Stimulated activated naive CD4-positive, alpha-beta T cell (primary cell): ENCODE results near the gene CREB3L2.

Source experiments
- DNase-seq, 6 experiments: peaks; one replicate each; lab custom pipeline; 2025; lab: John Stamatoyannopoulos, UW

Gene CREB3L2

DNA sequence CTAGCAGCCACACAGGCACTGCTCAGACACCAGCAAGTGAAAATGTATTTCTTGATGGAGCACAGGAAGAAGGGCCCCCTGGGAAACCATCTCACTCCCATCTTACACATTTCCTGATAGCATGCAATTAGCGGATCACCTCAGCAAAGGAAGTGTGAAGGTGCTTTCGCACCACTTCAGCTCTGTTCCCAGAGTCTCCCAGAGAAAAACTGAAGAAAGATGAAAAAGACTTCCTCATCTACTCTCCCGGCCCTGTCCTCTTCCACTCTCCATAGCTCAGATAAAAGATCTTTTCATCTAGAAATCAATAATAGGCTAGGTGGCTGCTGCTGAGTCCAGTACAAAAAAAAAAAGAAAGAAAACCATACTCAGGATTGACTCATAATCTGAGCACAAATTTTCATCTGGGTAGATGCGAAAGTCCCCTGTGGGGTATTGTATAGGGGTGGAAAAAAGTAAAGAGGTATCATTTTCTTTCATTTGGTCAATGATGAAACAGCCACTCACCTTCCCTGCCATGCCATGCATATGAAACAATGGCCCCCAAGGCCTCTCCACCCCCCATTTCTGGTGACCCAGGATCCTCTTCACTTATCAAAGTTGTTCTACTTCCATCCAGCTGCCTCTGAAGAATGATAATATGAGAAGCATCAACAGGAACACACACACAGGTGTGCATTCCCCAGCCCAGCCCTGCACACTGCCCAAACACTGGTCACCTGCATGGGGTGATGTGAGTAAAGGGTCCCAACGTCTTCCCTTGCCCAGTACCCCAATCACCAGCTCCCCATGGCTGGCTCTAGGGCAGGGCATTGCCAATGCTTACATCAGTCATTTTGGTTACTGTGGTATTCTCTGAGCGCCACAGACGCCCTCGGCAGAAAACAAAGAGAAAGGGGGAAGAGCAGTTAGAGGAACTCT lies 106.3 kb downstream of the CREB3L2 start:
- no peak for DNase-seq

DNA sequence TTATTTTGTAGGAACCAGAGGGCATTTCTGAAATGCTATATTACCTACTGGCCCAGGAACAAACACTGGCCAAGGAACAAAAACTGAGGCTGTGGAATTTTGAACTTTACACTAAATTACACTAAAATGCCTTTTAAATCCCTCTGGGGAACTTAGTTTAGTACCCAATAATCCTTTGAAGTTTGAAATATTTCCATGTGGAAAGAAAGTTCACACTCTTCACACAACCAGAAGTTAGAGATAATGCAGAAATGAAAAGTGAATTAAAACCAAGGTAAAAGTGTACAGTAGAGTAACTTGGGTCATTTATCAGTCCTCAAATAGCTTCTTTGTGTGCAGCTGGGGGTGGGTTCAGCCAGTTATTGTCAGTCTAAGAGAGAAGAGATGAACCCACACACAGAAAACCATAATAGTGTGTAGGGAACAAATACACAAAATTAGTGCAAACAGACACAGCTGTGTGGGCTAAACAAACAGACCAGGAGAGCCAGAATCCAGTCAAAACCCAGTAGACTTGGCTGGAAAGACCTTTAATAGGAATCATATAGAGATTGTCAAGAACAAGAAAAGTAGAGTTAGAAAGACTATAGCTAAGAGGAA lies 108.6 kb downstream of the CREB3L2 start:
- DNase-seq, result no peak

DNA sequence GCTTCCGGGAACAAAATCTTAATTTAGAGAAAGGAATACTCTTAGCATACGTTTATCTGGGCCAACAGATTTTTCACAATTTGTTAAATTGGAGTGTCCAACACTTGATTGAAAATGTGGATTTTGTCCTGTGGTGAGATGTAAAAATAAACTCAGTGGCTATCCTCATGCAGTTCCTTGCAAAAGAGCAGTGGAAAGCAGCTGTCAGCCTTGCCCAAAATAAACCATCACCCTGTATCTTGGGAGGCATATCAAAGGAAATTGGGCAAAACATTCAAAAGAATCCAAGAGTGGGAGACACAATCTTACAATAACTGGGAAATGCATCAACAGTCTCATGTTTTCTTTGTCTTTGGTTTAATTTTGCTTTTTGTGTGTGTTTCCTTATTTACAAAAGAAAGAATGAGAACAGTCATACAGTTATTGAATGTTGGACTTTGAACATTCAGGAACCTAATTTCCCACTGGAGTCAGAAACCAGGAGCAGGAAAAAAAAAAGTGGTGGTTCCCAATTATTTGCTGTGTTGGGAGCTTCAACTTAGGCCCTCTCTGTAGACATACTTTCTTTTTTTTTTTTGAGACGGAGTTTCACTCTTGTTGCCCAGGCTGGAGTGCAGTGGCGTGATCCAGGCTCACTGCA lies 110.8 kb downstream of the CREB3L2 start:
- DNase-seq, result no peak

DNA sequence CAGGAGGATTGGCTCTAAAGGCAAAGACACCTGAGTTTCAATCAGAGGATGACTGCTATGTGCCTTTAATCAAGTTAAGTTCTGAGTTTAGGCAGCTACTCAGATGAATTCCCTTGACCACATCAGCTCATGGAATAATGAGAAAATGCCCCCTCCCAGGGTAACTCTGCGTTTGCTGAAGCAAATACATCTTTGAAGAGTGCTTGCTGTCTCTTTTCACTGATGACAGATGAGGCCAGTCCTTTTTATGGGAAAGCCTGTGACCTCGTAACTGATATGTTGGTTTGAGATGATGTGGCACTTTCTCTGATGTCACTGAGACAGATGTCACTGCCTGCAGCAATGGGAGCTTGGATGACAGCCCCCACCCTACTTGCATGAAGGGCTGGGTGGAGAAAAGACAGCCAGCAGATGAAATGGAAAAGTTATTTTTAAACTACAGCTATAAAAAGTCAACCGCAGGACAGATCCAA lies 111.4 kb downstream of the CREB3L2 start:
- no peak for DNase-seq

DNA sequence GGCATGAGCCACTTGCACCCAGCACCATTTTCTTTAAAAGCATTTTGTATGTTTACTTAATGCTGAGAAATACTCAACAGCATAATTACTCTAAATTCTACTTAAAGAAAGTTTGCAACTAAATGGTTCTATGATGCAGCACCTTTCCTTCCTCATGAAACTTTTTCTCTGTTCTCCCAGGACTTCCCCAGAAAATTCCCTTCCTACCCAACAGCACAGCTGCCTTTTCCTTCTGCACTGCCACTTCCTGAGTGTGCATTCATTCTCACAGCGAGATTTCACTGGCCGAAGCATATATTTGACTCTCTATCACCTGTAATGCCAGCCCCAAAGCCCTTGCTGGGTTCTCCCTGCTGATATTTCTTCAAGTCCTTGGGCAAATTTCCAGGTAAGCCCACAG lies 113.6 kb downstream of the CREB3L2 start:
- no peak for DNase-seq

DNA sequence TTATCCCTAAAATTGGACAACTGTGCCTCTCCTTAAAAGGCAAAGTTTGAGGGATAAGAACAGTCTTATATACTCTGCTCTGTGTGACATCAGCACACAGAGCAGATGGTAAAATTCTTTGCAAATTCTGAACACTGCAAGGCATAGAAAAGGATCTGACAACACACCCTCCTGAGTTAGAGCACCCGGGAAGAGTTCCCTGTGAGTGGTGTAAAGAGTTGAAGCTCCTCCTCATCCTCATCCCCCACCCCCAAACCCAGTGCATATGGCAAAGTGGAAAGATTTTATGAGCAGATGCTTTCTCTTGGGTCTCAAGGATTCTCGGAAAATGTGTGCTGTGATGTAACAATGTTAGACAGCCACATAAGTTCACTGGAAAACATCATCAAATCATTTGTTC lies 115.1 kb downstream of the CREB3L2 start:
- no peak for DNase-seq

DNA sequence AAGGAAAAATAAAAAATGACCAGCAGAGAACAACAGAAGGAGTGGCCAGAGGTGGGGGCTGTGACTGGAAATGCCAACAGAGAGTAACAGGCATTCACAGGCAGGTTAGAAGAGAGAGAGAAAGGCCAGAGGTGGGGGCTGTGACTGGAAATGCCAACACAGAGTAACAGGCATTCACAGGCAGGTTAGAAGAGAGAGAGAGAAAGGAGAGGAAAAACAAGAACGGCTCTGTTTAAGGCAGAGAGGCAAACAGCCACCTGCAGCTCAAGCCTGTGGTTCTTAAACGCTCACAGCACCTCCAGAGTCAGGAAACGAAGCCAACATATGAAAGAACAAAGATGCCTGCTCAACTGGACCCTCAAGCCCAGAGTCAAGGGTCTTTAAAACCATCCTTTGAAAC lies 115.6 kb downstream of the CREB3L2 start:
- DNase-seq, result no peak

DNA sequence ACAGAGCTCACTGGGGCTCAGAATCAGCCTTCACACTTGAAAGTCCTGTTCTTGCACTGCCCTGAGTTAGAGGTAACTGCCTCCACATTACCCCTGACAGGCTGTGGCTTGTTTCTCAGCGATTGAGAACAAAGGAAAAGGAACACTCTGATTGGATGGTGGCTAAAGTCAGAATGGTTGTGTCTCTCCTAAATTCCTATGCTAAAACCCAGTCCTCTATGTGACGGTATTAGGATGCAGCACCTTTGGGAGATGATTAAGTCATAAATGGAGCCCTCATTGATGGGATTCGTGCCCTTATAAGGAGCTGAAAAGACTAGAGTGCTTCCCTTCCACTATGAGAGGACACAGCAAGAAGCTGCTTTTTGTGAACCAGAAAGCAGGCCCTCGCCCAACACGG lies 116.2 kb downstream of the CREB3L2 start:
- no peak for DNase-seq

DNA sequence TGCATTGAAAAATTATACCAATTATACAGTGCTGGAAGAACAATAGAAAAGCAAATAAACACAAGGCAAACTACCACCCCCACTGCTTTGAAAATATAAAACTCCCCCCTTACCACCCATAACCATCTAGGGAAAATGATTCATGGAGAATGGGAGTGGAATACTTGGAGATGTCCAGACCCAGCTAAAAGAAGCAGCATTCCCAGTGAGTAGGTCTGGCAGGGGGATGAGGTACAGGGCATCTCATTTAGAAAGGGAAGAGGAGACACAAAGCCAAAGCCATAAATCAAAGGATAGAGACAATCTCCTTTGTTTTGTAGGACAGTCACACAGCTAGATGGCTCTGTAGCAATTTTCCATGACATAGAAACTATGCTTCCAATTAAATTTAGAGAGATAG lies 119.1 kb downstream of the CREB3L2 start:
- no peak for DNase-seq

DNA sequence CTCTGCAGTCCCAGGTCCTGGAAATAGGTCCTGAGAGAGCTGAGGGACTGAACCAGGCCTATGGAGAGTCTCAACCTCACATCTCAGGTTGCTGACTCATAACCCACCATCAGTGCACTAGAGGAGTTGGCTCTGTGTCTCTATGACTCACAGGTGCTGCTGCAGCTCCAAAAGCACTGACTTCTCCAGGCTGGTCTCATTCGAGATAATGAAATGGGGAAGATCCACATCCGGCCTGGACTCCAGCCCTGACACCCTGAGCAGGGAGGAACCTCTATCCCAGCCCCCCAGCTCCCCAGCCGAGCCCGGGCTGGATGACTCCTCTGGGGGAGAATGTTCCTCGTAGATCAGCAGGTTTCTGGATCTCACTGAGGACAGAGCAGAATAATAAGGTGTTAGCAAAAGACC lies 119.6 kb downstream of the CREB3L2 start:
- DNase-seq, result no peak

DNA sequence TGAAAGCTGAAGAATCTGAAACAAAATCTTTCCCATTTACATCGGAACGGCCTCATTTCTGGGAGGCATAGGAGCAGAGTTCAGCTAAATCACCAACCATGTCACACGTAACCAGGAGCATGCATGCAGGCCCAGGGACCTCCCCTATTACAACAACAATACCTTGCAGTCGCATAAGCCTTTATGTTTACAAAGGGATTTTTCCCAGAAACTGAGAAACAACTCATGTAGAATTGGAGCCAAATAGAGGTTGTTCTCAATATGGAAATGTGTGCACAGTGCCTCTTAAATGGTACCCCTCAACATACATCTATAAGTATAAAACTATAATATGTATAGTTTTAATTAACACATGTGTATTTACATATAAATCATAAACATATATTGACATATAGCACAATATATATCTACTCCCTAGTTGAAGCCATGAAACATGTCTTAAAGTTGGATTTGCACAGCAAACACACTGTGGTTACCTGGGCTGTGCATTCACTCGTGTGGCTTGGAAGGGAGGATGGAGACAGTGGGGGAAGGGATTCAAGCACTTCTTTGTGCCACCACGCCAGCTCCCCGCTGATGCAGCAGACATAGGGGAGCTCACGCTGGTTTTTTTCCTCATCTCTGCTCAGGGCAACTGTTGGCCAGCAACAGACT lies 120.2 kb downstream of the CREB3L2 start:
- no peak for DNase-seq

DNA sequence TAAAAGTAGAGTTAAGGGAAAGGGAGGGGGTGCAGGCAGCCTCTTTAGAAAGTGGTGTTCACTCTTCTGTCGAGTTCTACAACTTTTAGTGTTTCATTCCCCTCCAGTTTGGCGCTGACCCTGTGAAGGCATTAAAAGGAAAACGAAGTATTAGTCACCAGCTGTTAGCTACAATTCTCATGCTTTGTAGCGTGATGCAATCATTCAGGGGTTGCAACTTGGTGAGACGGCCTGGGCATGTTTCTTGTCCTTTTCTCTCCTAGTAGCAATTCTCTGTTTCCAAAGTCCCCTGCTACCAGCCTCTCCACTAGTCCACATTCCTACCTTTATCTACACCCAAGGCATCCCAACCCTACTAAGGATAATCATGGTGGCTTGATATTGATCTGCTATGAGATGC lies 121.5 kb downstream of the CREB3L2 start:
- DNase-seq, result no peak

DNA sequence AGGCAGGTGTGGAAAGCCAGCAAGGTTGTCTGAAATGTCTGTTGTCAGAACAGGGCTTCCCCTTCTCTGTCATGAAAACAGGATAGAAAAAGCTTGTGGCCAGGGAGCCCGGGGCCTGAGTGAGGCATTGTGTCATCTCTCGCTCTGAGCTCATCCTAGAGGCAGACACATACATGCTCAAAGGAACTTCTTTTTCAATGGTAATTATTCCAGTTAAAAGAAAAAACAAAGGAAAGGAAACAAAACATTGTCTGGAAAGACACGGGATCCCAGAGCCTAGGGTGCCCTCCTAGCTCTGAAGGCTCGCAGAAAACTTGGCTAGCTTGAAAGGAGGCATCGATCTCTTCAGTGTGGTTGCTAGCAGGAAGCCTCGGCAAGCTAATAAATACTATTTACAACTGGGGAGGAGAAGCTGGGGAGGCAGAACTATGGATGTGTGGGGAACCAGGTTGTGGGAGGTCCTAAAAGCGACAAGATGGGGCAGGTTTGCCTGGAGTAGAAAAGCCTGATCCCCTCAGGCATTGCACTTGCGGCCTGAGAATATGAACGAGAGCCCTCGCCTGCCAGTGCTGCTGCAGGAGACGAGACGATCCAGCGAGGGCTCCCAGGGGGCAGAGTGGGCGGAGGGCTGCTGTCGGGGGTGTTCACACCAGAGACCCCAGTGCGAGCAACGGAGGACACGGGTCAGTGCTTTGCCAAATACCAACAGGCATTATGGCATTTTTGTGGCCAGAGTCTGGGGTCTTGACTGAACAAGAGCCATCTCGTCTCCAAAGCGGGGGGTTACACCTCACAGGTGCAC lies 122.3 kb downstream of the CREB3L2 start:
- DNase-seq, result no peak

DNA sequence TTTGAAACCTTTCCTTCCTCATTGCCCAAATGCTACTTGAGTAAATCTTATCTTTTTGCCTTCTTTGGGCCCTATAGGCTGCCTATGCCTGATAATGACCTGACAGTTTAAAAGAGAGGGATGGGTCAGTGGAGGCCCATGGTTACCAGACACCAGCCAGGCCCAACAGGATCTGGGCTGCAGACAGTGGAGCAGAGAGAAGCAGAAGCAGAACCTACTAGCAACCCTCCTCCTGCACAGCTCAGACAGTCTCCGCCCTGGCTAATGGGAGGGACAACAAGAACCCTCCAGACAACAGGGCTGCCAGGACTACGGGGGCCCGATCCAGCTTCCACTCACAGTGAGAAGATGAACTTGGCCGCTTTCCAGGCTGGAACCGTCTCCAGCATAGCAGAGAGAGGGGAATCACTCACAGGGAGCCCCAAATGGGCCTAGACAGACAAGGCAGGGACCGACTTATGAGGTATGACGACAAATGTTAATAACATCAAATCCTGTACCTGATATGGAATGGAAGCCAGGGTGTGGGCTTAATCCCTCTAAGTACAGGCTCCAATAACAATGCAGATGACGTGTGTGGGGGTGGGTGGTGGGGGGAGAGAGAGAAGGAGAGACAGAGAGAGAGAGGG lies 123.4 kb downstream of the CREB3L2 start:
- no peak for DNase-seq

DNA sequence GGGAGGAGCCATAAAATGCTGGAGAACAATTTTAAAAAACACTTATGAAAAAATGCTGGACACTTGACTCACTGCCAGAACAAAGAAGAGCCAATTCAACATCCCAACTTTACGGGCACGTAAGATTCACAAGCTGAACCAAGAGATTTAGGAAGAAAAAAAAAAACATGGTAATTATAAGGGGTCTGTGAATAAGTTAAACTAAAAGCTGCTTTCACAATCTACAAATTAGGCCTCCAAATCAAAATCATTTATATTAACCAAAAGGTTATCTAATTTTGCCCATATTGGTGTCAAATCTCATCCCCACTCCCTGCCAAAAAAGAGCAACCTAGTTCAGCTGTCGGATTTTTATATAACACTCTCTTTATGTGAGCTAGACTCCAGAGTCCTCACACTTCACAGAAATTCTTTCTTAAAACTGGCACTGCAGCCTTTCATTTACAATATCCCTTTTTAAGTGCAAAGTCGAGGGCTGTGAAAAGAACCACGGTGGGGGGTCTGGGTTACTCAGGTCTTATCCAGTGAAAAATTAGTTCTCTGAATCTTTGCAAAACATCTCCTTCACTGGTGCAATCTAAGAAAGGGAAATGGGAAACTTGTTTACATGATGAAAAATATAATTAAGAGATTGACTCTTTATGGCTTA lies 124.7 kb downstream of the CREB3L2 start:
- DNase-seq, result no peak

DNA sequence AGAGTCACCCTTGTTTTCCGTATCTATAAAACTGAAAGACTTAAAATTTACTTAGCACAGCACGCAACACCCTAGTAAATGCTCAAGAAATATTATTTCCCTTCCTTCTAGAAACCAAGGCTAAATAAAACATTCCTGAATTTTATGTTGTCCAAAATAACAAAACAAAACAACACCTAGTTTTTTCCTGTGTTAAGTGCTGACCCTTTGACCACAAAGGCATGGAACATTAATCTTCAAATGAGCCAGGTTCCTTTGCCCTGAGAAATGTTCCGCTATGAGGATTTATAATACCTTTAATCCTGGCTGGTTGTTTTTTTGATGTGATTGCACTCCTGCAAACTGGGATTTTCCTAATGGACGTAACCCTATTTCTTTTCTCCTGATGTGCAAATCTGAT lies 126.1 kb downstream of the CREB3L2 start:
- DNase-seq, result no peak

DNA sequence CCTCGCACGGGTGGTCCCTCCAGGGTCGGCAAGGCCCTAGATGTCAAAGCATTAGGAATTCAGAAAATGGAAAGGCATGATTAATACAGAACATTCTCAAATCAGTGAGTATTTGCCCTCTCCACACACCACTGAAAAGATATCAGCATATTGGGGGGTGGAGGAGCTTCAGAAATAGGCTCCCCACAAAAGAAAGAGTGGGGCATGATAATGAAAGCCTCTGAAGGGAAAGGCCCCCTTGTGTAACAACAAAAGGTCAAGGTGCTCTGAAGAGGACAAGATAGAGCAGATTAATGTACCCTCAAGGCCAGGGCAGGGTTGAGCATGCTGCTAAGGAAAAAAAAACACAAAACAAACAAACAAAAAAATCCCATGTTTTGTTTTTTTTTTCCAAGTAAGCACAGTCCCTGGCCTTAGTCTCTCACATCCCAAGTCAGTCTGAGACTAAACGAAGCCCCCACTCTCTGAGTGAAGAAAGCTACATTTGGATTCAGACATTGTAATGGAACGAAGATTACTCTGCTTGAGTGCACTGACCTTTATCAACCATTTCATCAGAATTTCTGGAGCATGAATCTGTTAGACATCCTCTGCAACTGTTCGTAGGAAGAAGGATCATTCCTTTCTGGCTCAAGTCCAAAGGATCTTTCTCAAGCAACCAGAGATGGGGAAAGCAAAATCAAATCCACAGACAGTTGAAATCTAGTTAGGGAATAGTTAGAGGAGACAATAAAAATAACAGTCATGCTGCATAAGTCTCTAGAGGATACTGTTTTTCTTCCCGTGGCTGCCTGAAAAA lies 127.7 kb downstream of the CREB3L2 start:
- DNase-seq, result no peak

DNA sequence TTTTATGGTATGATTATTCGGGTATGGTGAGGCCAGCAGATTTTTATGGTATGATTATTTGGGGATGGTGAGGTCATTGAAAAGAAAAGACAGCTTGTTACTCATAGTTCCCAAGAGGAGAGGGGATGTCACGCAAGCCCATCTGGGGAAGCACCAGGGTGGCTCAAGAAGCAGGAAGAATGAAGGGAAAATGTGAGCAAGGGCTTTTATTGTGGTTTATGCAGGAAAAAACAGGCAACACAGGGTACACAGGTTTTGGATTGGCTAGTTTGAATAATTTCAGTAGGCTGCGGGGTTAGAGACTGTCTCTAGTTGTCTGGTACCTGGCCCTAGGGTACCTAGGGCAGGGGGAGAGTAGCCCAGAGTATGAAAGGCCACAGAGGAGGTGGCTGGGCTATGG lies 128.4 kb downstream of the CREB3L2 start:
- DNase-seq, result no peak

DNA sequence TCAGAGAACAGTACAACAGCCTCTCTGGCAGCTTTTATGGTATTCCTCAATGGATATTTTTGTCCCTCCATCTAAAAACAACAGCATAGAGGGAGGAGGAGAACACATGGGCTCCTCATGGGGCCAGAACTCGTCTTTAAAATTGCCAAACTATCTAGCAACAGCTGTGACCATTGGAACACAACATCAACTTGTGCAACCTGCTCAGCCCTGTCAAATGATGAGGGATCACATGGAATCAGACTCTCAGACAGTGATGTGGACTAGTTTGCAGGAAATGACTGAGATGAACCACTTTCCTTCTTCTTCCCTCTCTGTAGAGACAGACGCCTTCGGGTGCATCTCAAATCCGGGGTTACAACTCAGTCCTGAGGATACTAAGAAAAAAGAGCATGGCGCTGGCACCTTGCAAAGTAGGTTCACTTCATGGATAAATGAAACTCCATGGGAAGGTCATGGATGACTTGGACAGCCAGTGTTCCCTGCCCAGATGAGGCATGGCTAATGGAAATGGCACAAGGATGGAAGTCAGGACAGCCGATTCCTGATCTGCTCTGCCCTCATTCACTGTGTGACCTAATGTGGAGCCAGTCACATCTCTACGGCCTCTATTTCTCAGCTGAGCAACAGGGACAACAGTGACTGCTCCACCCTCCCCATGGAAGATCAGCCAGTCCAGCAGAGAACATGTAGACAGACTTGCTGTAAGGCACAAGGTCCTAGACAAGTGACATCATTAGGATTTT lies 130.5 kb downstream of the CREB3L2 start:
- no peak for DNase-seq
